Raji (cell line): ENCODE data around the gene NOL4L.

Experiments
- POLR2A ChIP-seq: IDR thresholded peaks from 2 replicates; pipeline ENCODE4 v1.6.1; 2011; ENCODE audit warnings: low read depth, low read length, control low read depth; ENCODE audit not compliant: insufficient read depth

Gene NOL4L

DNA sequence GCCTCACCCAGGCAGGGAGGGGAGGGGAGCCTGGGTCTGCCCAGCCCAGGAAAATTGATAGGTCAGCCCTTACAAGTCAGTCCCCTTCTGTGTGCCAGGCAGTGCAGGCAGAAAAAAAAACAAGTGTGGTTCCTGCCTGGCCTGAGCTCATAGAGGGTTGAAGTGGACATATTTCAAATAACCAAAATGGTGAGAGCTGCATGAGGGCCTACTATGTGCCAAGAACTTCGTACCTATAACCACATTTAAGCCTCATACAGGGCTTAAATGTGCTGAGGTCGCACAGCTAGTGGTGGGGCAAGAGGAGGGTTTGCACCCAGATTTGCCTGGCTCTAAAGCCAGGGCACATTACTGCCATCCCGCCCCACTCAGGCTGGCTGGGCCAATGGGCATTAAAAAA lies 6.9 kb upstream of the NOL4L start:
- no peak for TF ChIP-seq POLR2A

DNA sequence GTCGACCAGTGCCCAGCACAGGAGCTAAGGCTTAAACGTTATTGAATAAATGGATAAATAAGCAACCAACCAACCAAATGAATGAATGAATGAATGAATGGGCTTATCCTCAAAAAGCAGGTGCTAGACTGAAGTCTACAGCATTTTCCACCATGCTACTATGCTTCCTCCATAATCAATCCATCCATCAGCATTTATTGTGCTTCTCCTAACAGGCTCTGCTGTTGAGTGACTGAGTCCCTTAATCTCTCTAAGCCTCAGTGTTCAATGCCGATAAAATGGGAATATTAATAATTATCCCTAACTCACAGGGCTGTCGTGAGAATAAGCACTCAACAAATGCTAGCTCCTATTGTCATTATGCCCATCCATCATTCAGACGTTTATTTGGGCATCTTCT lies 4.6 kb upstream of the NOL4L start:
- TF ChIP-seq POLR2A, result no peak

DNA sequence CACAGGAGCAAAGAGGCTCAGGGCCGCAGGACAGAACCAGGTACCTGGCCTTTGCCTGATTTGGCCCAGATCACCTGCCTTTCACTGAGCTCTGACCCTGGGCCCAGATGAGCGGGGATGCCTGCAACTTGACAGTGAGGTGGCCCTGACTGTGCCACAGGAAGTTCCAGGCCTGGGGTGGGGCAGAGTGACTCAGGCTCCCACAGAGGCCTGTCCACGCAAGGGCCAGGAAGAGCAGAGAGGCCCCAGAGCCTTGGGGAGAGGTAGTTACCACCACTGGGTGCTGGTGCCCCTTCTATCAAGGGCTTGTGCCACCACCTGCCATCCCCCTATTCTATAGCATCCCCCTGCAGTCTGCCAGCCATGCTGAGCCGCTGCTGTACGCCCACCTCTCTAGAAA lies 4.1 kb upstream of the NOL4L start:
- no peak for TF ChIP-seq POLR2A

DNA sequence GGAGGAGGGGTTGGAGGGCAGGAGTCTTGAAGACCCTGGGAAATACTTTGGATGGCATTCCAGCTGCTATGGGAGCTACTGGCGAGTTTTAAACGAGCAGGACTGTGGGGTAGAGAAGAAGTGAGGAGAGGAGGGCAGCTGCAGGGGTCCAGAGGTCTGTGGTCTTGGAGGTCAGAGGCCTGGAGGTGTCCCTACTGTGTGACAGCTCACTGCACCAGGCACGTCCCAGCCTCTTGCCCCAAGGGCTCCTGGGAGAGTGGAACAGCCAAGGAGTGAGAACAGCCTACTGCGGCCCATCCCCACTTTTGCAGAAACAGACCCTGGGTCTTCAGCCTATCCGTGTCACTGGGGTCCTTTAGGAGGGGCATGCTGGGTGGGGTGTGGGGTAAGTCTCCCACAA lies 2.9 kb upstream of the NOL4L start:
- TF ChIP-seq POLR2A, result no peak

- TF ChIP-seq POLR2A, result no peak
Observed at GRCh38 chr20:32586291-32586690, 1.2 kb upstream of the NOL4L start.

DNA sequence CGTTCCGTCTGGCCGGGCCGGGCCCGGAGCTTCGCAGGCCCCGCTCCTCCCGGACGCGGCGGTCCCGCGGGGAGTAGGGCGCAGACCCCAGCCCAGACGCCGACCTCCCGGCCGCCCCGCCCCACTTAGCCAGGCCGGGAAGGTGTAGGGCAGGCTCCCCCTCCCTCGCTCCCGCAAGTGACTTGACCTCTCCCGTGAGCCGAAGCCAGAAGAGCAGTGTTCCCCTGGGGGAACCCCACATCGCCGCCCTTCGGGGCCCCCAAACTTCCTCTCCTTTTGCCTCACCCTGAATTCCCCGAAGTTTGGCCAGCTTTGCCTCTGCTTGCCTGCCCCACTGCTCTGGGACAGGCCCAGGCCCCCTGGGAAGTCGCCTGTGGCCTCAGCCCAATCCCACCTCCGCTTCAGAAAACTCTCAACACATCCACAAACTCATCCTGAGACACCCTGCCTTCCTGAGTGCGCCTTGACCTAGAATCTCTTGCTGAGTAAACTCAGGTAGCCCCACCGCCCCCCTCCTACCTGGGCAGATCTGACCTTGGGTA lies 524 bp upstream of the NOL4L start:
- TF ChIP-seq POLR2A, result no peak

DNA sequence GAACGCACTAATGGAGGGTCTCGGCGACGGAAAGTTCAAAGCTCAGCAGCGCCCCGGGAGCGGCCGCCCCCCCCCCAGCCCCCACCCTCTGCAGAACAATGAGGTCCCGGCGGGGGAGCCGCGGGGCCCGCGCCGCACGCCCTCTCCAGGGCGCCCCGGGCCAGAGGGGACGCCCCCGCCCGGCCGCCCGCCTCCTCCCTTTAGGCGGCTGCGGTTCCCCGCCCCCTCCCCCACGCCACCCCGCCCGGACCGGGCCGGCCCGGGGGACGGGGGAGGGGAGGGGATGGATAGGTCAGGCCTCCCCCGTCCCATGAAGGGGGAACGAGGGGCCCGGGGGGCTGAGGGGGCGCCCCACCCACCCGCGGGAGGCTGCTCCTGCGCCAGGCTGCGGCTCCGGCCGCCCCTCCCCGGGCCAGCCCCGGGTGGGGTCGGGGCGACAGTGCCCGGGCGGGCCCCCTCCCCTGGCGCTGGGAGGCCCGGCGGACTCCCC lies 1.5 kb downstream of the NOL4L start:
- no peak for TF ChIP-seq POLR2A

DNA sequence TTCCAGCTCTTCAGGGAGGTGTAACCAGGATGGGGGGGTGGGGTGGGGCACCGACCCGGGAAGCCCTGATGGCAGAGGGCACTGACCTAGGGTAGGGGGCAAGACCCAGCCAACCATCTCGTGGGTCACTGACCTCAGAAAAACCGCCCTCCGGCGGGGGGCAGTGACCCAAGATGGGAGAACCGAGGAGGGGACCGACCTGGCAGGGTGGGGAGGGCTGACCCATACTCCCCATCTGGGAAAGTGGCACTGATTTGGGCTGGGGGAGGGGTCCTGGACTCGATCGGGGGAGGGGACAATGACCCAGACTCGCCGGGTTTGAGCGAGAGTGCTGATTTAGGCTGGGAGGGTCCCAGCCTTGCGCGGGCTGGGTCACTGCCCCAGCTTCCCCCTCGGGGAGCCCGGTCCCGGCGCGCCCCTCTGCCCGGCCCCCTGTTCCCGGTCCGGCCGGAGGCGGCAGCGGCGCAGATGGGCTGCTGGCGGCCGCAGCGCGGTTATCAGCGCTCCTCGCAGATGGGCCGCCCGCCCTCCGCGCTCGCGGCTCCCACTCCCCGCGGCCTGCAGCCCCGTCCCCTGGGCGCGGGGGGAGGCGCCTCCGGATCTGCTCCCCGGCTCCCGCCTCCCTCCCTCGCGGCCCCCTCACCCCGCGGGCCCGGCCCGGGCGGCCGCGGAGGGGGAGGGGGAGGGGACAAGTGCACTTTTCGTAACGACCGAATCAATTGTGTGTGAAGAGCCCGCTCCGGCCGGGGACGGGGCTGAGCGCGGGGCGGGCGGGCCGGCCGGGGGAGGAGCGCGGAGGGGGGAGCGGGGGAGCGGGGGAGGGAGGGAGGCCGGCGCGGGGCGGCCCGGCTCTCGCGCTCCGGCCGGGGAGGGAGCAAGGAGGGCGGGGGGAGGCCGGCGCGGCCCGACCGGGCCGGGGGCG lies 2.2 kb downstream of the NOL4L start:
- TF ChIP-seq POLR2A, result no peak

- TF ChIP-seq POLR2A, result no peak
Observed at GRCh38 chr20:32581839-32582658, 3.1 kb downstream of the NOL4L start.

- no peak for TF ChIP-seq POLR2A
Observed at GRCh38 chr20:32580970-32581838, 3.9 kb downstream of the NOL4L start.

DNA sequence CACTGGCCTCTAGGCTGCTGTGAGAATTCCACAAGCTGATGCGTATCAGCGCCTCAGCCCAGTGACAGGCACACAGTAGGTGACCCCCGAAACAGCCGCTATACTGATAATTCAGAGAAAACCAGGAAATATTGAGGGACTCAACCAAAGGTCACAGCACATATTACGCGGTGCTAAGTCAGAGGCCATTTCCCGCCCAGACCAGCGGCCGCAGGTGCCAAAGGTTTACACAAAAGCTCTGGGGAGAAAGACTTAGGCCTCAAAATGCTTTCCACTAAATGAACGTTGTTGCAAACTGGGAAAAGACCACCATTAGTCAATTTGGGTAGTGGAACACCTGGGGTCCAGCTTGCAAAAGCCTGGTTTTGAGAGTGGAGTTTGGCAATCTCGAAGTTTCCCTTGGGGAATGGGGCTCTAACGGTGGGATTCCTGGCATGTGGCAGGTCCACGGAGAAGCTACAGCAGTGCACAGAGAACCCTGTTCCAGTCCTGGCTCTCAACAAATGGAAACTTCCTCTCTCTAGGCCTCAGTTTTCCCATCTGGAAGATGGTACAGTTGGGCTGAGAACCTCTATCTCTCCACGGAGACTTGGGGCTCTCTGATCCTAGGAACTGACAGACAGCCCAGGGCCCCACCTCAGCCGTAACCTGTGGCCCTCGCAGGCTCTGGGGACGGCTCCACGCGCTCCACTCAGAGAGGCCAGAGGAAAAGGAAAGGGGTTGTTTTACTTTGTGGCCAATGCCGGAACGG lies 4.7 kb downstream of the NOL4L start:
- no peak for TF ChIP-seq POLR2A

DNA sequence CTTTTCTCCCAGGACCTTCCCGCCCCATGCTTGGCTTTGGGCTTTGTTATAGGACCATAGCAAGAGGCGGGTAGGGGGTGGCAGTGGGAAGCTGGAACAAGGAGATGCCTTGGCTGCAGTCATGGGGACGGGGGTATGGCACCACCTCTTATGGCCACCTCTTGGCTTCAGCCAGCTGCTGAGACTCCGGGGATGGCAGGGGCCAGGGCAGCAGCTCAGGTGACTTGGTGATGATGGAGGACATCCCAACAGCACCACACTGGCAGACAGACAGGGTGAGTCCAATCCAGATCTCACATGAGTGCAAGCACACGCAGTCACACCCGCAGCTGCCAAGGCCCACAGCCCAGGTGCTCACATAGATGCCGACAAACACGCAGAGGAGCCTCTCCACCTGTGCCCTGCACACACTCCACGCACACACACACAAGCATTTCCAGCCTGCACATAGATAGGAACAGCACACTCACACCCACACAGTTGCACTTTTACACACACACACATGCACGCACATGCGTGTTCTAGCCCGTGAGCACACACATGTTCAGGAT lies 6.2 kb downstream of the NOL4L start:
- TF ChIP-seq POLR2A, result no peak

- TF ChIP-seq POLR2A, result no peak
Observed at GRCh38 chr20:32577657-32578056, 7.5 kb downstream of the NOL4L start.

DNA sequence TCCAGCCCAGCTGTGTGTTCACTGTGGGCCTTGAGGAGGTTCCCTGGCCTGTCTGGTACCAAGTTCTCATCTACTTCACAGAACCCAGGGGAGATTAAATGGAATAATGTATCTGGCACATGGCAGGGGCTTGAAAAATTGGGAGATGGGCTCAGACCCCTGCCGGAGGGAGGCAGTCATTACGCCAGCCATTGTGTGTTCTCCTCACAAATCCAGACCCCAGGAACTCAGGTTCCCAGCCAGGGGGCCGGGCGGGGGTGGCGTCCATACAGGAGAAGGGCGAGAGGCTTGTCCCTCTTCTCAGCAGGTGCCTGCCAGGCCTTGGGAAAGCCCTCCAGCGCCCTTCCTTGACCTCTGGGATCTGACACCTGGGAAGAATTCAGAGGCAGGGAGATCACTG lies 8.1 kb downstream of the NOL4L start:
- no peak for TF ChIP-seq POLR2A

GRCh38 chr20:32576560-32576959 lies 8.6 kb downstream of the NOL4L start:
- TF ChIP-seq POLR2A, result no peak
